Measurements from ENCODE around the gene MACROD2. TPM values are rescaled to one million over a fixed set of nuclear protein-coding genes. Genes with fewer than 3 reads are reported as not detected.

MACROD2 gene
- total RNA-seq, 1 experiment from 2014 or later: 1.6 TPM

GRCh38 chr20:16017656-16018055 lies 2022.3 kb downstream of the MACROD2 start:
- Histone ChIP-seq H3K4ac (ENCODE audit: low read depth, low read length) (no peak overlapping the region), H4K20me1 (ENCODE audit: control insufficient read depth, insufficient read depth, insufficient read length) (no peaks in the 10 kb centered on the region), H3K9me3 (ENCODE audit: control insufficient read depth, low read depth, low read length) (no peaks in the 10 kb centered on the region), H3K4me1 (ENCODE audit: insufficient read depth, low read length) (no peaks in the 10 kb centered on the region), H2BK120ac (ENCODE audit: low read depth, low read length, poor library complexity, severe bottlenecking) (no peak overlapping the region), H3K9ac (ENCODE audit: extremely low read depth, insufficient read length, low read length) (no peak overlapping the region), H2AFZ (ENCODE audit: low read length) (no peak overlapping the region), H3K23ac (ENCODE audit: insufficient read length, low read depth, low read length) (no peak overlapping the region), H3K18ac (ENCODE audit: insufficient read length, low read depth, low read length) (no peak overlapping the region), H2BK20ac (ENCODE audit: low read depth, low read length, poor library complexity, severe bottlenecking) (no peak overlapping the region), H3K4me2 (ENCODE audit: insufficient read depth, insufficient read length, low read length) (no peak overlapping the region), H4K5ac (ENCODE audit: insufficient read length, low read depth, low read length) (no peak overlapping the region), H3K79me2 (ENCODE audit: insufficient read depth, low read length) (no peaks in the 10 kb centered on the region), H2BK5ac (ENCODE audit: insufficient read length, low read length) (no peak overlapping the region), H2AK5ac (ENCODE audit: insufficient read length, low read length) (no peak overlapping the region), H3K79me1 (ENCODE audit: insufficient read depth, low read depth, low read length, poor library complexity, severe bottlenecking) (no peaks in the 10 kb centered on the region), H2BK15ac (ENCODE audit: low read depth, low read length) (no peak overlapping the region), H3K14ac (ENCODE audit: insufficient read depth, low read length) (no peak overlapping the region), H4K8ac (replicated peaks; ENCODE audit: insufficient read length, low read depth, low read length) (no peak overlapping the region), H3K23me2 (ENCODE audit: insufficient read length, low read depth, low read length, poor library complexity, severe bottlenecking) (no peaks in the 10 kb centered on the region), H2BK12ac (ENCODE audit: insufficient read length, low read depth, low read length) (no peak overlapping the region), H3T11ph (ENCODE audit: low read length) (no peak overlapping the region), H3K27ac (ENCODE audit: insufficient read length, low read depth, low read length) (no peak overlapping the region), H3K56ac (ENCODE audit: insufficient read length, low read depth, low read length) (no peak overlapping the region), H3K27me3 (ENCODE audit: insufficient read depth, low read length) (no peaks in the 10 kb centered on the region), H4K91ac (ENCODE audit: insufficient read length, low read depth, low read length) (no peak overlapping the region)
- Mint-ChIP-seq H3K4me3 (no peak overlapping the region), H3K36me3 (ENCODE audit: insufficient read depth in 1 of 3, low read depth in 3 of 3) (peaks cover under 1 to 9% (median 3%) of the 10 kb centered on the region in 3 experiments; a peak in 3 of 7 replicates), H3K9me3 (peaks cover 0 to 4% of the 10 kb centered on the region in 2 experiments; a peak in 1 of 5 replicates), H3K27me3 (ENCODE audit: low read depth) (peaks cover 2% of the 10 kb centered on the region; the same call in 1 of the 2 replicates), H3K27ac (no peak overlapping the region), H3K4me1 (peaks cover 9 to 10% of the 10 kb centered on the region in 2 experiments)
- DNase-seq: no peak
- no CpG with 5 or more reads among the region's 1 CpG for WGBS (ENCODE audit: extremely low coverage, insufficient read length, low lambda C conversion rate)
- peak; percentile 34; the same call in 1 of the 3 replicates for TF ChIP-seq CTCF (conservative IDR thresholded peaks at IDR 0.05)

Measured in H9 (cell line).